HG02763 (cell line): ENCODE data around the gene SEC14L6.

Experiments
- ATAC-seq: cut with Tn5 transposase; IDR thresholded peaks from one replicate; pipeline ENCODE4 v1.9.1; 2021; ENCODE audit warnings: mild to moderate bottlenecking, moderate library complexity; ENCODE audit not compliant: unreplicated experiment

Gene SEC14L6

DNA sequence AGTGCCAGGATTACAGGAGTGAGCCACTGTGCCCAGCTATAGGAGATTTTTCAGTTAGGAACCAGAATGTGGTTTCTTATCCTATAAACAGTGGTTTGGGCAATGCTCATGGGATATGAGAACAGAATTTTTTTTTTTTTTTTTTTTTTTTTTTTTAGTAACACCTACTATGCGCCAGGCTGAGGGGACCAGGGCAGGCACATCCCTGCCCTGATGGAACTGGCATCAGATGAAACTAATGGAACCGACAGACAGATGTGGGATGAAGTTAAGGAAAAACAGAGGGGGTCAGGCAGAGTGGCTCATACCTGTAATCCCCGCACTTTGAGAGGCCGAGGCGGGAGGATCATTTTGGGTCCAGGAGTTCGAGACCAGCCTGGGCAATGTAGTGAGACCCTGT is 45.9 kb downstream of the SEC14L6 start:
- ATAC-seq = no peak

DNA sequence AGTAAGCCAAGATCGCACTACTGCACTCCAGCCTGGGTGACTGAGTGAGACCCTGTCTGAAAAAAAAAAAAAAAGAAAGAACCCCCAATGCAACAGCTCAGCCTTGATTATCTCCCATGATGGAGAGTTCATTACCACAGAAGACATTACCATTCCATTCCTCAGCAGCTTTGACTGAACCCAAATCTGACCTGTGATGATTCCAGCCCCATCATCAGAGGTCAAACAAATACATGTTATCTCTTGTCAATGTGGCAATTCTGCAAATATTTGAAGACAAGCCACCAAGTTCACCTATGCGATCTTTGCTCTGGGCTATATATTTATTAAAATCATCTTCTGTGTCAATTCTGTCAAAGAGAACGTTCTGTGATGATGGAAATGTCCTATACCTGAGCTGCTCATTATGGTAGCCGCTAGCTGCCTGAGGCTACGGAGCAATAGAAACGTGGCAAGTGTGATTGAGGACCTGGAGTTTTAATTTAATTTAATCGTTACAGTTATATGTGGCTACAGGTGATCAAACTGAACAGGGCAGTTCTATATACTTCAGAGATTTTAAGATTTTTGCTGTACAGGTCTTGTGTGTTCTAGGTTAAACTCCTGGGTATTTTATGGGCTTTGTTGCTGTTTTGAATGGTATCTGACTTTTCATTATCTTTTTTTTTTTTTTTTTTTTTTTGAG is 48.9 kb downstream of the SEC14L6 start:
- no peak for ATAC-seq

DNA sequence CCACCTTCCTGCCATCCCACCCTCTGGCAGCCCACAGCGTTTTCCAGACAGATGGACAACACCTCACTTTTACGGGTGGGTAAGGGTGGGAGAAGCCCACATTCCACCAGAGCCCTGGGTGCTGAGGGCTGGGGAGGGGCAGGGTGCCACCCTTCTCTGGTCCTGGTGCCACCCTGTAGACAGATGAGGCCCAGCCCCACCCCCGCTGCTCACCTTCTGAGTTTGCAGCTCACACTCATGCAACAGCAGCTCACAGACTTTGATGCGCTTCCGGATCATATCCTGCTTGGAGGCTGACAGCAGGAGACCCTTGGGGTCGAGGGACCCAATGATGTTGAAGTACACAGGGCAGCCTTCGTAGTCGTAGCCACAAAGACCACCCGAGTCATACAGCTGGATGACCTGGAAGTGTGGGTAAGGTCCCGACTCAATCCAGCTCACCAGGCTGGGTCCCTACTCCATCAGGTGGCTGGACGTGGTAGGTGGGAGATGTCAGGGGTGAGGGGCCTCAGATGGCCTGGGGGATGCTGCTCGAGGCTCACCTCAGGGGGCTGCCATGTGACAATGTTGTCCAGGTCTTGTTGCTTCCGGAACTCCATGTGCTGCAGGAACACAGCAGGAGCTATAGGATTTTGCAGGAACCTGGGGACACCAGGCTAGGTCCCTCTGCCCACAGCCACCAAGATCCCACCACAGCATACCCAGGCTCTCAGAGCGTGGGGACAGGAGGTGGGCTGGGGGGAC is 51.3 kb downstream of the SEC14L6 start:
- no peak for ATAC-seq

DNA sequence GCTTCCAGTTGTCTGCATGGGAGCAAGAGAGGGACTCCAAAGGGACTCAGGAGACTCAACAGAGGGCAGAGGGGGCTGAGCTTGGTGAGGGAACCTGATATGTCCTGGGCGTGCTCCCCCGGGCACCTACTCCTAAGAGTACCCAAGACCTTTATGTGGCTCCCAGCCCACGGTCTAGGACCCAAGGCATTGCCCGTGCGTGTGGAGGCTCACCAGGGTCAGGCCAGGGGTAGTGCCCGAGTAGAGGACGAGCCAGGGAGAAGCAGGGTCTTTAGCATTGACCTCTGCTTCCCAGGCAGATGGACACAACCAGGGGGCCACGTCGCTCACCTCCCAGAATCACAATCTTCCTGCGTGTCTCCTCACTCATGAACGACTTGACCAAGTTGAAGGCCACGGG is 54.4 kb downstream of the SEC14L6 start:
- ATAC-seq = no peak

DNA sequence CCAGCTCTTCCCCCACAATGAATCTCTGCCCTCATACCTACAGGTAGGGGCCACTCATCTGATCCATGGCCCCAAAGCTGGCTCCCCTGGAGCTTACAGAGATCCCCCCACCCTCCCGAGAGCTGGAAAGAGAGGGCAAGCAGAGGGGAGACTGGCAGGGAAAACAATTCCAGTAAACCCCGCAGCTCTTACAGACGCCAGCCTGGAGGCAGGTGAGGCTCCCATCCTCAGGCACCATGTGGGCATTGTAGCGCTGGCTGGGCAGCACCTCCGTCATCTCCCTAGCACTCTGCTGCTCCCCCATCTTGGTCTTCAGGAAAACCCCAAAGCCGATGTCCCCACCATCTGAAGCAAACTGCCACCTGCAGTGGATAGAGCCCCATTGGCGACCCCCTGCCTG is 55.2 kb downstream of the SEC14L6 start:
- no peak for ATAC-seq

DNA sequence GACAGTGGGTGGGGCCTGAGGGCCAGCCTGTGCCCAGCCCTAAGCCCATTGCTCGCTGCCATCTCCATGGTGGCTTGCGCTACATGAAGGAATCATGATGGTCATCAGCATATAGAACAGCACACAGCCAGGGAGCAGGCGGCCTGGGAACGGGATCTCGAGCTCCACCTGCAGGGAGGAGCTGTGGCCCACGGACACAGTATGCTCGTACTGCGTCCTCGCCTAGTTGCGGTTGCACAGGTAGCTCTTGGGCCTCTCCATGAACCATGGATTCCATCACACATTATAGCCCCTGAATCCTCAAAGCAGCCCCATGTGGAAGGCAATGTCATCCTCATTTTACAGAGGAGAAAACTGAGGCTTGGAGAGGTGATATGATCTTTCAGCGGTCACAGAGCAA is 56.1 kb downstream of the SEC14L6 start:
- ATAC-seq = no peak

DNA sequence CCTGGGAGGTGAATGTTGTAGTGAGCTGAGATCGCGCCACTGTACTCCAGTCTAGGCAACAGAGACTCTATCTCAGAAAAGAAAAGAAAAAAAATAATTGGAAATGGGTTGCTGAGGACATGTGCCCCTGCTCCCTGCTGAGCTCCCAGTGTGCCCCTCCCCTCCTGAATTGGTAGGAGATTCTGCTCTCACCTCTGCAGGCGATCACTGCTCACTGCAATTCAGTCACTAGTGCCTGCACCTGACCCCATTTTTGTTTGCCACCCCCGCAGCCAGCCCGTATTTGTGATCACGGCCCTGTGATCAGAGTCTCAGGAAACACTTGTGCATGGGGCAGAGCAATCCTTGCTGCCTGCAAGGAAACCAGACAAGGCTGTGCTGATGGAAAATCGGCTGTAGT is 58.4 kb downstream of the SEC14L6 start:
- no peak for ATAC-seq

DNA sequence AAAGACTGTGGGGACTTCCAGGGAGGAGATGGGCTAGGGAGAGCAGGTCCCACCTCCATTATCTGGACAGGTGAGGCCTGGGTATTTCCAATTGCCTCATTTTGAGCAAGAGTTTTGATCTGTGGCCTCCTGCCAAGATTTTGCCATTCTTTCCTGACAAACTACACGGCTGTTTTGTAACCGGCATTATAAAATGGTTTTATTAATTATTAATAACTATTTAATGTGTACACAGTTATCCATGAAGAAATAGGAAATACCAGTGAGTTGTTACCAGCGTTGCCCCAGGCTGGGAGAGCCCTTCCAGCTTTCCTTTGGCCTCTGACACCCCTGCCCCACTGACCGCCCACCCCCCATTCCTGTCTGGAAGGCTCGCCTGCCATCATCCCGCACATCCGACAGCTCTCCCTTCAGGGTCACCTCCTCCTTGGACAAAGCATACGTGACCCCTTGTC is 59.9 kb downstream of the SEC14L6 start:
- ATAC-seq = no peak

DNA sequence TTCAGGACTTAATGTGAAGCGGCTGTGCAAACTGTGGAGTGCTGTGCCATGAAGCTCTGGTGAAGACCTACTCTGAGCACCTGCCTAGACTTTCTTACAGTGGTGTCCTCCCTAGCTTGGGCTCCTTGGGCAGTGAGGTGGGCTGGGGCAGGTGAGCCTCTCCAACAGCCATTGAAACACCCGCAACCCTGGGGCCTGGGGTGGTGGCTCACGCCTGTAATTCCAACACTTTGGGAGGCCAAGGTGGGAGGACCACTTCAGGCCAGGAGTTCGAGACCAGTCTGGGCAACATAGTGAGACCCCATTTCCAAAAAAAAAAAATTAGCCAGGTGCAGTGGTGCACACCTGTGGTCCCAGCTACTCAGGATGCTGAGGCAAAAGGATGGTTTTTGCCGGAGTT is 60.4 kb downstream of the SEC14L6 start:
- ATAC-seq = no peak

DNA sequence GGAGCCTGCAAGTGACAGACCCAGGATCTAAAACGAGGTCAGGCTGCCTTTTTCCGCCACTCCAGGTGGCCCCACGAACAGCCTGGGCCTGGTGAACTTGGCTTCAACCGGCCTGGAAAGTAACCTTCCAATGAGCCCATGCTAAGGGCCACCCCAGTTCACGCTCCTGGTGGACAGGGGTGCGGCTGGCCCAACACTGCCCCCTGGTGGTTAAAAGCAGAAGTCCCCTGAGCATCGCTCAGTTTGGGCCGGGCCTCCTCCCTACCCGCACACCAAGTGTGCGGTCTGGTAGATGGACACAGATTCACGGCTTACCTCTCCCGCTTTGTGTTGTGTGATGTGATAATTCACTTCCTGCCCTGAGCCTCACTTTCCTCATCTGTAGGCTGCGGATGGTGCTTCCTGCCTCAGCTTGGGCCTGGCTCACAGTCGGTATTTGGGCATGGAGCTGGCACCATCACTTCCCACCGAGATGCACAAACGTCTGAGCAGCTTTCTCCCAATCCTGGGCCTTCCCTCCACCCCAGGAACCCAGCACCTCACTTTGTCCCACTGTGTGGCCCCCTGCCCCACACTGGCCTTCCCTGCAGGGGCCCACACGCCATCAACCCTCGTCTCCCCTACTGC is 61.1 kb downstream of the SEC14L6 start:
- ATAC-seq = no peak

DNA sequence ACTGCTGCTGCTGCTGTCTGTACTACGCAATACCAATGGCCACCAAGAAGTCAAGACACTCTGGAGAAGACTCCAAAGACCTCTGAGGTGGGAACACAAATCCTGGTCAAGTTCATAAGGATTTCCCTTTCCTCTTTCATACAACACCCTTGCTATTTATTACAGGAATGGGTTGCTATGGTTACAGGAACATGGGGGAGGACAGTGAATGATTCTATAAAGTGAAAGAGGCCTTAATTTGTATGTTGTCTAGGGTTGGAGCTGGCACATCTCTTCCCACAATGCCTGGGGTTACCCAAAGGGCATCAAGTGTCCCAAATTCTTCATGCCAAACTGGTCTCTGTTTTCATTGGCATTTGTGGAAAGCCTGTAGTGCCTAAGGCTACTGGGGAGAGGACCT is 63.4 kb downstream of the SEC14L6 start:
- no peak for ATAC-seq

DNA sequence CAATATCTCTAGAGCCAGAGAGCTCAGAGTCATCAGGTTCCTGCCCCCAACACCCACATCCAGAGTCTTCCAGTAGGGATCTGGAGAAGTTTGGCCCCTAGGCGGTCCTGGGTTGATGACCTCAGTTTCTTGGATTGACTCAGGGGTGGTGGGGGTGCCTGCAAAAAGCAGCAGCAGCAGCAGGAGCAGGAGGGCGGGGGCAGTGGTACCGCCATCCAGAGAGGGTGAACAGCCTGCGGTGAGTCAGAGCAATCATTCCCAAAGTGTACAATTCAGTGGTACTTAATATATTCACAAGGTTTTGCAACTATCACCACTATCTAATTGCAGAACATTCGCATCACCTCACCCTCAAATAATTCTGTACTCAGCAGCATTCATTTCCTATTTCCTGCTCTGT is 64.8 kb downstream of the SEC14L6 start:
- no peak for ATAC-seq

DNA sequence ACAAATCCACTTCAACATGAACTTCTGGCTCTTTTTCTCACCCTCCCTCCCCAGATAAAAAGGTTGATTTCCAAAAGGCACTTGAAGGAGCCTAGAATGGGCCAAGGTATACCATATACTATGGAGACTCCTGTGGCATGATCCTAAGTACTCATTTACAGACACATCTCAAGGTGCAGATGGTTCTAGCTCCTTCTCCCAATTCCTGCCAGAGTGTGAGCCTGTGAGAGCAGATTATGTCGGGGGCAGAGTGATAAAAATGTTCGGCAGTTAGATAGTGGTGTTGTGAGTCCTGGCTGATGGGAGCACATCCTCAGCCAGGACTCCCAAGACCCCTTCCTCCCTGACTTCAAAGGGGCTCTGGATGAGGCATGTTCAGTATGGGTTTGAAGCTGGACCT is 66.6 kb downstream of the SEC14L6 start:
- ATAC-seq = no peak

DNA sequence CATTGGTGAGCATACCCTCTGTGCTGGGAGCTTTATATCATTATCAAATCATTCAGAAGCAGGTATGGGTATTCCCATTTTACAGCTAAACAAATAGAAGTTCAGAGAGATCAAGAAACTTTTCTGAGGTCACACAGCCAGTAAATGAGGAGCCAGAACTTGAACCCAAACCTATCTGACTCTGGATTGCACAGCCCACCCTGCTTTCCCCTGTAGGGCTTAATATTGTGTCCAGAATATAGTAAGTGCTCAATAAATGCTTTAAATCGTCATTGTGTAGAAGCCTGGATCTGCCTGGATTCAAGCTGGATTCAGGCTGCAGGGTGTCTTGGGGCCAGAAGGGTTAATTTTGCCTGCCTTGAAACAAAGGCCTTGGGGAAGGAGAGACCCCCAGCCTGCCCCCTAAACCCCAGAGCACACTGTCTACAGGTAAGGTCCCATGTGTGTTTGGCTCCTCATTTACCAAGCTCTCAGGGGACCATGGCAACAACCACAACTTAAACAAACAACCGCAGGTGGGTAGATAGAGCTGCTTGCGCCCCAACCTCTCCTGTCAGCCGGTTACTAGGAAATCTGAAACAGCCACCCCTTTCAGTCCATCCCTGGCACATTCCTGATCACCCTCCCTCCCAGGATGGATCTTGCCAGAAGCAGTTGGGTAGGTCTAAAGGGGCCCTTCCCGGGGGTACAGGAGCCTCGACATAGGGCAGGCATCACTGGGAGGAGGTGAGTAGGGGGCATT is 71.7 kb downstream of the SEC14L6 start:
- no peak for ATAC-seq

DNA sequence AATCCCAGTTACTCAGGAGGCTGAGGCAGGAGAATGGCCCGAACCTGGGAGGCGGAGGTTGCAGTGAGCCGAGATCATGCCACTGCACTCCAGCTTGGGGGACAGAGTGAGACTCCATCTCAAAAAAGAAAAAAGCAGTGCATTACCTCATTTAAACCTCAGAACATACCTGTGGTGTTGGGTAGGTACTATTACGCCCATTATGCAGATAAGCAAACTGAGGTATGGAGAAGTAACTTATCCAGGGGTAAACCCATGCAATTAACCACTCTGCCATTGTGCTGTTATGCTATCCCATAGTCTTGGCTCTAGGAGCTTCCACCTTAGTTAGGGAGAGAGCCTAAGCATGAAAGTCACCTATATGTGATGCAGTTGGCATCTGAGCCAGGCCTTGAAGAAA is 72.4 kb downstream of the SEC14L6 start:
- ATAC-seq = no peak

DNA sequence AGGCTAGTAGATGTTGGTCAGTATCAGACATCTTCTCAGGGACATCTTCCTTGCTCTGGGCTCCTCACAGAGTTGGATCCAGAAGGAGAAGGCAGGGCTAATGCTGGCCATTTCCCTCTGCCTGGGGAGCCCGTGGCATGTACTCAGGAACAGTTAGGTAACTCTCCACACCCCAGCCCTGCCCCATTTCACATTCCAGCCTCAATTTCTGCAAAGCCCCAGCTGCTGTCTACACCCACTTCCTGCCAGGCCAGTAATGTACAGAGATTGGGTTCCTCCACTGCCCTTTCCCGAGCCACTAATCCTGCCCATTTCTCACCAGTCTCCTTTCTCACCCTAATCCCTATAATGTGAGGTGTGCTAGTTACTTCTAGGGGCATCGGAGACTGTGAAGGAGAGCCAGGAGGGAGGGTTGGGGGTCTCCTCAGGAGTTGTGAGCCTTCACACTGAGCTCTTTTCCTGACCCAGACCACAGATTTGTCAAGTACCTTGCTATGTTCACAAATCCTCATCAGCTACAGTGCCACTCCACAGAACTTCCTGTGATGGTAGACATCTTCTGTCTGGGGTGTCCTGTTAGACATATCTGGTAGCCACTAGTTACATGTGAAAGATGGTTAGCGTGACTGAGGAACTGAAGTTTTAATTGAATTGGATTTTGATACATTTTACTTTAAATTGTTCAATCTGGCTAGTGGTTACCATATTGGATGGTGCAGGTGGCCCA is 73.4 kb downstream of the SEC14L6 start:
- ATAC-seq = no peak
